CD4-positive, CD25-positive, alpha-beta regulatory T cell (primary cell): ENCODE measurements around the gene HSF5. TPM values are rescaled to one million over a fixed set of nuclear protein-coding genes. Genes with fewer than 3 reads are reported as not detected.
"Not testable (repeated sequence)": the region's sequence is repeated elsewhere in the genome, so short reads cannot be mapped to it uniquely, and the experiment has no call there.

ENCODE experiments used
- ATAC-seq, 2 donors: fragments of 150-1000 bp; cut with Tn5 transposase; one replicate each; pipeline ENCODE4 v1.10.0; 2021; ENCODE audit warnings: low read depth in 2 of 2, moderate number of reproducible peaks in 2 of 2, moderate library complexity in 1 of 2
- DNase-seq, 3 donors: peaks; one replicate each; pipeline versions ENCODE4 v3.0.0 to v3.0.0-alpha.2; 2012 to 2022; ENCODE audit warnings: mixed read lengths in 1 of 3
- H3K27ac ChIP-seq: one replicate; pipeline ENCODE4 v1.7.0; 2013; ENCODE audit warnings: mild to moderate bottlenecking, low read length; ENCODE audit not compliant: insufficient read depth, poor library complexity, severe bottlenecking
- H3K27me3 ChIP-seq: one replicate; pipeline ENCODE4 v1.7.0; 2013; ENCODE audit warnings: low read length; ENCODE audit not compliant: control insufficient read depth, insufficient read depth
- H3K36me3 ChIP-seq: one replicate; pipeline ENCODE4 v1.7.0; 2013; ENCODE audit warnings: mild to moderate bottlenecking, low read length, moderate library complexity; ENCODE audit not compliant: control insufficient read depth, insufficient read depth
- H3K4me1 ChIP-seq: 2 replicates; pipeline ENCODE4 v1.7.0; 2013; ENCODE audit warnings: mild to moderate bottlenecking, low read length; ENCODE audit not compliant: insufficient read depth, control insufficient read depth, poor library complexity, severe bottlenecking
- H3K4me3 ChIP-seq: one replicate; pipeline ENCODE4 v1.7.0; 2013; ENCODE audit warnings: low read depth, mild to moderate bottlenecking, low read length, moderate library complexity
- H3K9me3 ChIP-seq, 2 experiments: 1 replicate in 1 of 2; 2 replicates in 1 of 2; pipeline ENCODE4 v1.7.0; 2013; ENCODE audit warnings: low read length in 2 of 2, mild to moderate bottlenecking in 1 of 2, moderate library complexity in 1 of 2; ENCODE audit not compliant: control insufficient read depth in 2 of 2
- H3K27ac Mint-ChIP-seq, 3 donors: one replicate each; pipeline ENCODE4 v1.8.0; 2020 to 2022; ENCODE audit warnings: mild to moderate bottlenecking in 3 of 3, mixed read lengths in 3 of 3, moderate library complexity in 2 of 3
- H3K27me3 Mint-ChIP-seq: one replicate; pipeline ENCODE4 v1.8.0; 2022; ENCODE audit warnings: mild to moderate bottlenecking, mixed read lengths
- H3K36me3 Mint-ChIP-seq: one replicate; pipeline ENCODE4 v1.8.0; 2020; ENCODE audit warnings: mixed read lengths
- H3K4me1 Mint-ChIP-seq, 4 donors: one replicate each; pipeline ENCODE4 v1.8.0; 2020 to 2022; ENCODE audit warnings: mixed read lengths in 4 of 4, mild to moderate bottlenecking in 1 of 4
- H3K4me3 Mint-ChIP-seq, 4 donors: one replicate each; pipeline ENCODE4 v1.8.0; 2020 to 2022; ENCODE audit warnings: mild to moderate bottlenecking in 4 of 4, mixed read lengths in 4 of 4, moderate library complexity in 3 of 4
- H3K9me3 Mint-ChIP-seq, 7 donors: one replicate each; pipeline ENCODE4 v1.8.0; 2020 to 2022; ENCODE audit warnings: mixed read lengths in 7 of 7, mild to moderate bottlenecking in 3 of 7, moderate library complexity in 2 of 7
- polyA plus RNA-seq, 4 donors: library from polyadenylated mRNA; unstranded; fragments of 300-500 nt; fragmentation: Illumina TruSeq; gene quantifications; one replicate each; pipeline ENCODE4 v1.2.3, GENCODE V29; 2021
- total RNA-seq: library from RNA; stranded (reverse); gene quantifications from one replicate; pipeline ENCODE4 v1.2.3, GENCODE V29; 2022

Gene HSF5
- total and polyA plus RNA-seq, 5 donors from 2014 or later = 0.83 to 3.0 (median 1.4) TPM

DNA sequence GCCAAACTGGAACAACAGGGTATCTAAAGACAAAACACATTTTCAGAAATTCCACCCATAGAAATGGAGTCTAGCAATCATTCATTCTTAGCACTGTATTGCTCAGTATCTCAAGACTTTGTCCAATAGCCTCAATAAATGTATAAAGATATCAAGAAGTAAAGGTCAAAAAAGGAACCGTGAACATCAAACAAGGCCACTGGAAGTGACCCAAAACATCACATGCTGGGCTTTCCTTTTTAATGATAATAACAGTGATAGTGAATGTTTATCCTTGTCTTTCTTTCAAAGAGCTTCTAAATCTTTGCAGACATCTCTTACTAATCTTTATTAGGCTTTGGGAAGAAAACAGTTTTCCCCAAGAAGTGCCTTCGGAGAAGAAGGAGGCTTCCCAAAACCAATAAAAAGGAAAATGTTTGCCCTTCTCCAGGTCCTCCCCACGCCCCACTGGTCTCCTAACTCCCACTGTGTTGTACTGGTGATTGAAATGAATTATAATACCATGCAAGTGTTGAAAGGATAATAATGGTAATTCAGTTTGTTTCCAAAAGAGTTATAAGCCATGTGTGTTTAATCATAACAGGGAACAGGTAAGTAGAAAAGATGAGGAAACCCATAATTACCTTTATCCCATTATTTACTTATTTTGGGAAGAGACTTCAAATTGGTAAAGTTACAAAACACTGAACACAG, 89.5 kb downstream of the HSF5 start:
- Mint-ChIP-seq H3K9me3 (no peaks in the 10 kb centered on the region), H3K27ac (no peak overlapping the region), H3K4me1 (peaks cover 0 to 4% (median 0%) of the 10 kb centered on the region in 4 donors), H3K27me3 (peaks cover 2% of the 10 kb centered on the region), H3K4me3 (no peak overlapping the region), H3K36me3 (peaks cover 2% of the 10 kb centered on the region)
- H3K4me1 ChIP-seq = no peaks in the 10 kb centered on the region
- H3K4me3 ChIP-seq = no peak overlapping the region
- H3K27me3 ChIP-seq = no peaks in the 10 kb centered on the region
- DNase-seq (no peak), ATAC-seq (no peak)
- no peak overlapping the region for H3K27ac ChIP-seq
- no peaks in the 10 kb centered on the region for H3K36me3 ChIP-seq
- H3K9me3 ChIP-seq = no peaks in the 10 kb centered on the region

- H3K27ac ChIP-seq, H3K27me3 Mint-ChIP-seq, H3K4me3 Mint-ChIP-seq, H3K4me1 Mint-ChIP-seq, H3K27me3 ChIP-seq, ATAC-seq, H3K36me3 Mint-ChIP-seq, H3K9me3 Mint-ChIP-seq, H3K36me3 ChIP-seq, H3K27ac Mint-ChIP-seq, H3K4me3 ChIP-seq, DNase-seq, H3K9me3 ChIP-seq, H3K4me1 ChIP-seq: not testable (repeated sequence)
Measured at GRCh38 chr17:58397421-58397820, 90.8 kb downstream of the HSF5 start.

DNA sequence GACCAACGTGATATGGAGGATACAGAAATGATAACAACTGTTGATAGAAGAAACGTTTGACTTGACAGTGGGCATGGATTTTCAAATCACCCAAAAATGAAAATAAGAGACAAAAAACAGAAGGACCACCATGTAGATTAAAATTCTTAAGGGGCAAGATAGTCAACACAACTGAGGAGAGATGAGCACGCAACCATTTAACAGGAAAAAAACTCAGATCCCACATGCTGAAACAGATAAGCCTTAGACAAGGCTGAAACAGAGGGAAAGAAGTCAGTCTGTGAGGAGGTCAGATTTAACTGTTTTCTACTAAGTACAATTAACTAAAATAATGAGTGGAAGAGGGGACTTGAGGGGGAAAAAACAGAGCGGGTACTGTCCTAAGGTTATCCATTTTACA, 92.0 kb downstream of the HSF5 start:
- DNase-seq = no peak
- H3K27ac ChIP-seq = no peak overlapping the region

DNA sequence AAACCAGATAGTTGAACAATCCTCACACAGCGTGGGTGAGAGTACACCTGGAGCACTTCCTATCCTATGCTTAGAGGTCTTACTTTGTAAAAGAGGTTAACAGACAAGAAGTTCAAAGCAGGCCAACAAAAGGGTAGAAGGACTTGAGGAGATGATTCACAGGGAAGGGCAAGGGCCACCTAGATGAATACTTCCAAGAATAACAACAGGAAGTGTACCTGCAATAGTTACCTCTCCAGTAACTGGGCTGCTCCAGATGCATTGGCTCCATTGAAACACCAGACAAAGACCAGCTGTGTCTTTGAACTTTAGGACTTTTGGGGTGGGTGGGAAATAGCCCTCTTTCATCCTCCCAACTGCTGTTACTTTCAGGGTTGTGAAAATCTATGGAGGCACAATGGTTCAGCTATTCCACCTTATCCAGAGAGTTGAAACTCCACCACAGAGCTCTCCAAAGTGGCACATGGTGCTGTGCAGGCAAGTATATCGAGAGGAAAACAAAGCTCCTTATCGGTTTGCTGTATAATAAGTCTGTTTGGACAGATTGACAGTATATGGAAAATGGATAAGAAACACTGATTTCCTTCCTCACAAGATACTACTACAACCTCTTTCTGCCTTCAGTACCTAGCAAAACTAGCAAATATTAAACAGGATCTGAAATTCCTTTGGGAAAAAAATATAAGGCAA, 93.5 kb downstream of the HSF5 start:
- no peak for ATAC-seq
- Mint-ChIP-seq H3K9me3 (peaks cover 0 to 2% (median 0%) of the 10 kb centered on the region in 7 donors), H3K4me1 (peaks cover 0 to 4% (median 0%) of the 10 kb centered on the region in 4 donors), H3K27ac (no peak overlapping the region), H3K4me3 (no peak overlapping the region), H3K36me3 (peaks cover 5% of the 10 kb centered on the region), H3K27me3 (no peaks in the 10 kb centered on the region)
- no peaks in the 10 kb centered on the region for H3K27me3 ChIP-seq
- H3K4me3 ChIP-seq = no peak overlapping the region
- DNase-seq = no peak
- H3K27ac ChIP-seq = no peak overlapping the region
- no peaks in the 10 kb centered on the region for H3K4me1 ChIP-seq
- H3K9me3 ChIP-seq = no peaks in the 10 kb centered on the region
- no peaks in the 10 kb centered on the region for H3K36me3 ChIP-seq

More for the DNA sequence above, 92.0 kb downstream of the HSF5 start:
- H3K4me1 ChIP-seq = no peaks in the 10 kb centered on the region
- Mint-ChIP-seq H3K27me3 (no peaks in the 10 kb centered on the region), H3K4me1 (peaks cover 0 to 4% (median 0%) of the 10 kb centered on the region in 4 donors), H3K4me3 (no peak overlapping the region), H3K36me3 (peaks cover 5% of the 10 kb centered on the region), H3K9me3 (no peaks in the 10 kb centered on the region), H3K27ac (peak overlapping the region in 1 of 3 donors; percentile 15)
- no peaks in the 10 kb centered on the region for H3K36me3 ChIP-seq
- no peaks in the 10 kb centered on the region for H3K27me3 ChIP-seq
- ATAC-seq = no peak
- H3K4me3 ChIP-seq = no peak overlapping the region
- no peaks in the 10 kb centered on the region for H3K9me3 ChIP-seq

DNA sequence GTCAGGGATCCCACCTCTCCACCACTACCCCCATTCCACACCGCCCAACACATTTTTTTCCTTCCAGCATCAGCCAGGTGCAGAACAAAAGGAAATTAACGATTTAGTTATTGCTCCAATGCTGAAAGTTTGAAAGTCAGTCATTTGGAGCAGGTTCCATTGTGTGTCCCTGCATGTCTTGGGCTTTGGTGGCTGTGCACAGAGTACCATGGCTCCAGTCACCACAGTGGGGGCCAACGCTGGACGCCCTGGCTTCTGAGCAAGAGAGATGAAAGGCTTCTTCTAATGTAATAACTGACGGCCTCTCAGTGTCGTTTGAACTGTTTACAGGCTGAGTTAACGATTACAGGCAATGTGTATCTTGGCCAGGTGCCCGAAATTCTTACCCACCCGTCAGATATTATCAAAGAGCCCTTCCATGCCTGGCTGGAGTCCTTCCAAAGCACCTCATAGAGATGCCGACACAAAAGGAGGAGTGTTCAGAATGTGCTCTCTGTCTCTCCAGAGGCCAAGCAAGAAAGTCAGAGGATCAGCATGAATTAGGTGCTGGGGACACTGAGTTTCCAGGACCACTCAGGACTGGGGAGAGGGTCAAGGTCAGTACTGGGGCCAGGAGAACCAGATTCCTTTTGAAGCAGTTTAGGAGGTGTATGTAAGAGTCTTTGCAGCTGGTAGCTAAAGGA, 96.8 kb downstream of the HSF5 start:
- peaks cover 0 to 3% (median 0%) of the 10 kb centered on the region in 7 donors for H3K9me3 Mint-ChIP-seq
- Histone ChIP-seq H3K4me3 (no peak overlapping the region), H3K4me1 (no peaks in the 10 kb centered on the region), H3K9me3 (no peaks in the 10 kb centered on the region), H3K27ac (no peak overlapping the region), H3K36me3 (no peaks in the 10 kb centered on the region), H3K27me3 (no peaks in the 10 kb centered on the region)
- no peak overlapping the region for H3K27ac Mint-ChIP-seq
- ATAC-seq = no peak
- H3K27me3 Mint-ChIP-seq = no peaks in the 10 kb centered on the region
- peak overlapping the region in 1 of 4 donors; percentile 55 for H3K4me3 Mint-ChIP-seq
- DNase-seq = no peak
- H3K36me3 Mint-ChIP-seq = peaks cover 9% of the 10 kb centered on the region
- H3K4me1 Mint-ChIP-seq = peaks cover 0 to 3% (median 0%) of the 10 kb centered on the region in 4 donors

DNA sequence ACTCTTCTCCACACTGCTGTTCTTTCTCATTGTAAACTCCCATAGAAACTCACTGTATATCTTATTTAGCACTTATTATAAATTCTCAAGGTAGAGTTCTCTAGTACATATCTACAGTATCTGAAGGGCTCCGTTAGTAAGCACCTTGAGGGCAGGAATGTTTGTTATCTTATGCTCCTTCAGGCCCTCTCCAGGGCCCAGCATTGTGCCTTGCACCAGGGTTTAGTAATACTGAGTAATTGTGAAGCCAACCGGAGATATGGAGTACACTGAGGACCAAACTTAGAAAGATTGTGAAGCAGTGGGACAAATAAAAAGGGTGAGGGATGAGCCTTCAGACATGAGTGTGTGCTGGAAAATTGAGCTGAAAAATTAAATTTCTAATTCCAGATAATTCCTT, 97.3 kb downstream of the HSF5 start:
- no peak for ATAC-seq
- Mint-ChIP-seq H3K27ac (no peak overlapping the region), H3K4me3 (no peak overlapping the region)

GRCh38 chr17:58388302-58389190, 99.7 kb downstream of the HSF5 start:
- Mint-ChIP-seq H3K4me1 (peaks cover 0 to 5% (median 0%) of the 10 kb centered on the region in 4 donors), H3K9me3 (peaks cover 0 to 3% (median 0%) of the 10 kb centered on the region in 7 donors), H3K27ac (no peak overlapping the region)

More for the DNA sequence above, 97.3 kb downstream of the HSF5 start:
- no peaks in the 10 kb centered on the region for H3K9me3 ChIP-seq
- Mint-ChIP-seq H3K27me3 (no peaks in the 10 kb centered on the region), H3K9me3 (peaks cover 0 to 3% (median 0%) of the 10 kb centered on the region in 7 donors), H3K36me3 (peaks cover 9% of the 10 kb centered on the region), H3K4me1 (peaks cover 0 to 3% (median 0%) of the 10 kb centered on the region in 4 donors)
- no peak overlapping the region for H3K4me3 ChIP-seq
- no peak overlapping the region for H3K27ac ChIP-seq
- no peaks in the 10 kb centered on the region for H3K36me3 ChIP-seq
- DNase-seq = no peak
- no peaks in the 10 kb centered on the region for H3K4me1 ChIP-seq
- H3K27me3 ChIP-seq = no peaks in the 10 kb centered on the region

More at GRCh38 chr17:58388302-58389190, 99.7 kb downstream of the HSF5 start:
- Histone ChIP-seq H3K4me1 (no peaks in the 10 kb centered on the region), H3K27me3 (no peaks in the 10 kb centered on the region), H3K27ac (no peak overlapping the region), H3K36me3 (no peaks in the 10 kb centered on the region), H3K9me3 (no peaks in the 10 kb centered on the region), H3K4me3 (no peak overlapping the region)
- Mint-ChIP-seq H3K36me3 (peaks cover 9% of the 10 kb centered on the region), H3K27me3 (no peaks in the 10 kb centered on the region), H3K4me3 (no peak overlapping the region)
- no peak for DNase-seq
- ATAC-seq = no peak
